ENCODE results near the gene MRPS25. TPM values are rescaled to one million over a fixed set of nuclear protein-coding genes. Genes with fewer than 3 reads are reported as not detected.

MRPS25 gene
- total and polyA plus RNA-seq, 9 of the 15 experiments (the other 6 are each of a cell fraction or from before 2014, with no cell fraction given), result 34.3 to 129 (median 78.2) TPM

GRCh38 chr3:15043408-15044171 lies 21.5 kb downstream of the MRPS25 start:
- ATAC-seq (no peak), DNase-seq (ENCODE audit: extremely low read depth in 1 of 4, low spot score in 3 of 4) (no peak), FAIRE-seq (no peak)
- intact Hi-C loops (cut with micrococcal nuclease) (no loop called here), in situ Hi-C loops (cut with MboI) (no loop called here)
- no peak overlapping the region for H3K4me3 ChIP-seq
- 75% methylated on average over 11 of the region's 11 CpGs for WGBS (ENCODE audit: insufficient coverage, low coverage, missing lambda C conversion rate)
- no peaks in the 10 kb centered on the region for H3K9me3 ChIP-seq (replicated peaks; ENCODE audit: control insufficient read depth, insufficient read depth, low read depth, low read length)
- H3K4me1 ChIP-seq (replicated peaks in 1 of 2; ENCODE audit: control insufficient read depth in 2 of 2, insufficient read depth in 2 of 2, low read length in 2 of 2), result peaks cover 3 to 17% of the 10 kb centered on the region in 2 experiments; a peak in 4 of 5 replicates
- CTCF ChIA-PET (ENCODE audit: low intra/inter-chr PET ratio), result no interaction called here
- peaks cover 97% of the 10 kb centered on the region for H3K36me3 ChIP-seq (ENCODE audit: control insufficient read depth, insufficient read depth, low read length)
- H3K9ac ChIP-seq (ENCODE audit: insufficient read depth in 1 of 2, low read depth in 2 of 2, low read length in 2 of 2), result no peak overlapping the region
- no peaks in the 10 kb centered on the region for H3K9me1 ChIP-seq (ENCODE audit: control insufficient read depth, insufficient read depth, low read length)
- H3K27ac ChIP-seq (ENCODE audit: extremely low read depth, low read depth, low read length), result no peak overlapping the region
- no peak overlapping the region for H2AFZ ChIP-seq (ENCODE audit: low read depth, low read length)
- peaks cover 24% of the 10 kb centered on the region for H4K20me1 ChIP-seq (replicated peaks; ENCODE audit: control insufficient read depth, insufficient read depth, low read length)
- H3K27me3 ChIP-seq (ENCODE audit: control insufficient read depth in 2 of 2, insufficient read depth in 2 of 2, low read length in 2 of 2), result no peaks in the 10 kb centered on the region
- H3K4me2 ChIP-seq (ENCODE audit: insufficient read depth, low read length), result no peak overlapping the region
- BruUV-seq (replicated peaks), result no TSS peak
- H3K79me2 ChIP-seq (ENCODE audit: control insufficient read depth, insufficient read depth, low read length), result peaks cover 9% of the 10 kb centered on the region
- POLR2A ChIA-PET, result interaction anchor here (0.7 kb wide), 1 partner anchor 28 kb away, joined by 8 read pairs; no protein-coding TSS in a partner anchor
- TF ChIP-seq EHMT2 (IDR thresholded peaks at IDR 0.05), result no peak
- no peak for TF ChIP-seq HMG20B (CRISPR knock-in tag; IDR thresholded peaks at IDR 0.05)
- no peak for TF ChIP-seq ZNF197 (CRISPR knock-in tag; IDR thresholded peaks at IDR 0.05; ENCODE audit: low read depth)
- no peak for TF ChIP-seq CBX3 (IDR thresholded peaks at IDR 0.05; ENCODE audit: borderline replicate concordance in 1 of 2, low read length in 2 of 2)
- TF ChIP-seq ZFP30 (CRISPR knock-in tag; IDR thresholded peaks at IDR 0.05; ENCODE audit: borderline replicate concordance), result no peak
- TF ChIP-seq ZNF609 (CRISPR knock-in tag; IDR thresholded peaks at IDR 0.05; ENCODE audit: borderline replicate concordance), result no peak
- no peak for TF ChIP-seq ZNF324 (CRISPR knock-in tag; IDR thresholded peaks at IDR 0.05)
- peak; percentile 7; the same call in 1 of the 2 replicates for TF ChIP-seq POLR2AphosphoS5 (IDR thresholded peaks at IDR 0.05; ENCODE audit: control insufficient read depth, insufficient read depth, low read depth, low read length)
- peak; percentile 67; the same call in 1 of the 2 replicates for TF ChIP-seq C11orf30 (IDR thresholded peaks at IDR 0.05; ENCODE audit: low read depth)
- peak; percentile 56 for TF ChIP-seq MAFF (IDR thresholded peaks at IDR 0.05; ENCODE audit: low read length)
- no peak for TF ChIP-seq SMARCC2 (IDR thresholded peaks at IDR 0.05; ENCODE audit: low read depth)
- TF ChIP-seq FUS (optimal IDR thresholded peaks at IDR 0.05; ENCODE audit: low read depth, low read length), result no peak
- TF ChIP-seq STAT5B (CRISPR knock-in tag; IDR thresholded peaks at IDR 0.05), result no peak
- TF ChIP-seq ZNF780A (CRISPR knock-in tag; IDR thresholded peaks at IDR 0.05), result no peak
- TF ChIP-seq MAFG (tag; conservative IDR thresholded peaks at IDR 0.05), result peak; percentile 32; the same call in 1 of the 2 replicates
- TF ChIP-seq CBX8 (IDR thresholded peaks at IDR 0.05; ENCODE audit: borderline replicate concordance, extremely low read depth, low read depth, low read length, poor library complexity, severe bottlenecking), result no peak
- TF ChIP-seq SUPT5H (IDR thresholded peaks at IDR 0.05), result peak; percentile 11; the same call in 1 of the 2 replicates

All from K562 (cell line).